GM10266 (cell line): ENCODE data around the gene SLIRP.

Source experiments
- DNase-seq: peaks from one replicate; pipeline ENCODE4 v3.0.0; 2012; ENCODE audit errors: extremely low spot score
- CTCF ChIP-seq: IDR thresholded peaks from 2 replicates; pipeline ENCODE4 v1.5.1; 2012; ENCODE audit warnings: mild to moderate bottlenecking, low read depth; ENCODE audit not compliant: control insufficient read depth, insufficient read depth; ENCODE audit errors: missing control alignments

Gene SLIRP

GRCh38 chr14:77710364-77710763 is 2.5 kb downstream of the SLIRP start:
- no peak for TF ChIP-seq CTCF
- DNase-seq = no peak

GRCh38 chr14:77714926-77715325 is 7.0 kb downstream of the SLIRP start:
- no peak for TF ChIP-seq CTCF
- no peak for DNase-seq

GRCh38 chr14:77717608-77718305 is 9.9 kb downstream of the SLIRP start:
- no peak for DNase-seq
- TF ChIP-seq CTCF = no peak

- no peak for TF ChIP-seq CTCF
- no peak for DNase-seq
Measured at GRCh38 chr14:77721437-77721836, 13.5 kb downstream of the SLIRP start.

GRCh38 chr14:77722301-77722700 is 14.4 kb downstream of the SLIRP start:
- no peak for DNase-seq
- TF ChIP-seq CTCF = no peak

- TF ChIP-seq CTCF = no peak
- DNase-seq = no peak
Measured at GRCh38 chr14:77730976-77731497, 23.1 kb downstream of the SLIRP start.

- DNase-seq = no peak
- no peak for TF ChIP-seq CTCF
Measured at GRCh38 chr14:77738559-77739250, 30.8 kb downstream of the SLIRP start.
